ELR (cell line): ENCODE data around the gene FOXP1.
"Not testable (repeated sequence)": the region's sequence is repeated elsewhere in the genome, so short reads cannot be mapped to it uniquely, and the experiment has no call there.

Experiments used
- DNase-seq: peaks from one replicate; pipeline ENCODE4 v3.0.0-alpha.2; 2015; ENCODE audit warnings: low read depth

FOXP1 gene

DNA sequence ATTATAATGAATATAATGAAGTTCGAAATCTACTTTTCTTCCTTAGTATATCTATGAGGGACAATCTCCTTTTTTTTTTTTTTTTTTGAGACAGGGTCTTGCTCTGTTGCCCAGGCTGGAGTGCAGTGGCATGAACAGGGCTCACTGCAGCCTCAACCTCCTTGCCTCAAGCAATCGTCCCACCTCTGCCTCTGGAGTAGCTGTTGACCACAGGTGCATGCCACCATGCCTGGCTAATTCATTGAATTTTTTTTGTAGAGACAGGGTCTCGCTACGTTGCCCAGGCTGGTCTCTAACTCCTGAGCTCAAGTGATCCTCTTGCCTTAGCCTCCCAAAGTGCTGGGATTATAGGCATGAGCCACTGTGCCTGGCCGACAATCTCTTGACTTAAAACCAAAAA is 607.5 kb downstream of the FOXP1 start:
- DNase-seq, result not testable (repeated sequence)

DNA sequence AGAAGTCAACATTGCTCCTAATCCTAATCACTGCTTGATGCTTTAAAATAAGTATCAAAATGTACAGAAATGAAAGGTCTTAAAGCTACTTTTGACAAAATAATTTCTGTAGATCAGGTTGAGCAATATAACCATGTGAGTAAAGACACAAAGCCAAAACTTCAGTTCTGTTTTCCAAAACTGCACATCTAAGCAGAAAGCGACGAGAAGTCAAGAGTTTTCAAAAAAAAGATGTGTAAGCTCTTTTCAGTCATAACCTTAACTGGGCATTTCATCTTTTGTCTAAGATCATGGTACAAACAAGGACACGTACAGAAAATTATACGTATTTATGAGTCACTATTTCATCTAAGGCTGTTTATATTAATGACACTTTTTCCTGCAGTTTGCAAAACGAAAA is 608.8 kb downstream of the FOXP1 start:
- DNase-seq, result no peak

DNA sequence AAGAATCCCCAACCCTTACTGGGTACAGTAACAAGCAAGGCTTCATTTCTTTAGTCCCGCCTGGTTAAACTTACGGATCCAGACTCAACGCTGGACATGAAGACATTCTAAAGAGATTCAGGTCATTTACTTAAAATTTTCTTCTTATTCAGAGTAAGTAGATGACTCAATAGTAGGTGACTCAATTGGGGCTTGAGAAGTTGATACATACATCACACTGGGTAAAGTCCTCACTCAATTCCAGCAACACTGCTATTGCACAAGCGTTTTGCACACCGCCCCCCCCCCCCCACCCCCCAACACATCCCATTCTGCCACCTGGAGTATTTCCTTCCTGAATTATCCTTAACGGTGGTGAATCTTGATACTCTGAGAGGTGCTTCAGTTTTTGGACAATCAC is 610.0 kb downstream of the FOXP1 start:
- DNase-seq, result peak; percentile 64

DNA sequence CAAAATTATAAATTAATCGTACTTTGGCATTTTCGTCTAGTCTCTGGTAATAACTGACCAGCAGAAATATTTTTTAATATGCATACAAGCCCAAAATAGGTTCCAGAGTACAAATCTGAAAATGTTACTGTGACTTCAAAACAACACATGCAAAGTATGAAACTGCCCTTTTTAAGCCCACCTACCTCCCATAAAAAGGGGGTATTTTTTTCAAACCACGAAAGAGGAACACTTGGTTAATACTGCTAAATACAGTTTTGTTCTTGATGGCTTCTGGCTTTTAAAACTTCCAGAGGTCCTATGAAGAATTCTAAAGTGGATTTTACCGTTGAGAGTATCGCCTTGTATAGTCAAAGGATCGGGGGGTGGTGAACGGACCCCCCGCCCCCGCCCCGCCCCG is 610.7 kb downstream of the FOXP1 start:
- DNase-seq, result no peak

DNA sequence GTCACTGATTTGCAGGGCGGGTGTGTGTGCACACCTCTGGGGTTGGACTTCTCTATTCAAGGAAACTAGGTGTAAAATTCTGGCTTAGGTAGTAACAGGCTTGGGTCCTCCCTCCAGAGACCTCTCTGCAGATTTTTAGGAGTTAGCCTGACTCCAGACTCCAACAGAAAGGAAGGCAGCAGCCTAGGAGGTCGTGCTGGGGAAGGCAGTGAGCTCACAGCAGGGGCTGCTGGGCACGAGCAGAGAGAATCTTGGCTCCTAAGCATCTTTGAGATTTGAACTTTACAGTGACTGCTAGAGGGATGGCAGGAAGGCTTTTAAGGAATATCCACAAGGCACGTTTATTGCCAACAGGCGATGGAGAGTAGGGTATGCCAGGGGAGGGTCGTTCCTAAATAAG is 612.6 kb downstream of the FOXP1 start:
- no peak for DNase-seq

DNA sequence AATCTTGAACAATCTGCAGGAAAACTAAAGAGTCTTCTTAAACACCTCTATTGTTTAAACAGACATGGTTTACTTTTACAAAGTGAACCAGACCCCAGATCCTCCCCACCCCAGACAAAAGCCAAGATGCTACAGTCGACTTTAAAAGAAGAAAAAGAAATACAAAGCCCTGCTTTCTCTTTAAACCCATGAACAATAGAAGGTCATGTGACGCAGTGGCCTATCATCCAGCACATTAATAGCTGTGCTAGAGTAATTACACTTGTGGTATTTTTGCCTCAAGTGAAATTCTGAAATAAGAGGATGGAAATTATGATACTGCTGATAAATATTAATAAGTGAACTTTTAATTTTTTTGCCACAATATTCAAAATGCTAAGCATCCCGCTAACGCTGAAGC is 613.4 kb downstream of the FOXP1 start:
- DNase-seq, result no peak

DNA sequence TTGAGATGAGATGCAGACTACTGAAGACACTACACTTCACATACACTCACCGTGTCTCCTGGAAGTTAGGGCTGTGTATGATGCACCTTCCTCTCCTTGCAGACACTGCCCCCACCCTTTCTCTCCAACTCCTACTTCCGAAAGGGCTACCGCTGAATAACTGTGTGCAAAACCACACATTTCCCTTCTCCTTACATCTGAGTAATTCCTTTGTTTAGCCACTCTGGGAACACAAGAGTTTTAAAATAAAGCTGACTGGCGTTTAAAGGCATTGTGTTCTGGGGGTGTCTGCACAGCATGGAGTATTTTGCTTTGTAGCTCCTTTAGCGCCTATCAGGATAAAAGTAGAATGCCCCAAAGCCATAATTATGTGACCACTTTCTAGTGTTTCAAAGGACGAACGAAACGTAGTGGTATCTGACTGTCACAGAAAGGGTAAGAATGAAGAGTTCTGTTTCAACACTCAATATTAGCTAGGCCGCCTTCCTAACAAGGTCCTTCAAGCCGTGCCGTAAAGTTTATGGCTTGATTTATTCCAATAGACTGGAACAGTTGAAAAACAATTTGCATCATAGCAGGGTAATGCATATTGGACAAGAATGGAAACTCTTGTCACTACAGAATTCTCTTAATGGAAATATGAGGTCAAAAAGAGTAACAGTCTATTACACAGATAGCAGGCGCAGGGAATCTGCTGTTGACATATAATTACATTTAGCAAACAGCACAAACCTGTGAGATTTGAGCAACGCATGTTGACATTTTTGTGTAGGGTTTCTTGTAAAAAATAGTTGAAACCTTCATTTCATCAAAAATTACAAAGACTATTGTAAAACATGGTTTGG is 619.9 kb downstream of the FOXP1 start:
- DNase-seq, result no peak

DNA sequence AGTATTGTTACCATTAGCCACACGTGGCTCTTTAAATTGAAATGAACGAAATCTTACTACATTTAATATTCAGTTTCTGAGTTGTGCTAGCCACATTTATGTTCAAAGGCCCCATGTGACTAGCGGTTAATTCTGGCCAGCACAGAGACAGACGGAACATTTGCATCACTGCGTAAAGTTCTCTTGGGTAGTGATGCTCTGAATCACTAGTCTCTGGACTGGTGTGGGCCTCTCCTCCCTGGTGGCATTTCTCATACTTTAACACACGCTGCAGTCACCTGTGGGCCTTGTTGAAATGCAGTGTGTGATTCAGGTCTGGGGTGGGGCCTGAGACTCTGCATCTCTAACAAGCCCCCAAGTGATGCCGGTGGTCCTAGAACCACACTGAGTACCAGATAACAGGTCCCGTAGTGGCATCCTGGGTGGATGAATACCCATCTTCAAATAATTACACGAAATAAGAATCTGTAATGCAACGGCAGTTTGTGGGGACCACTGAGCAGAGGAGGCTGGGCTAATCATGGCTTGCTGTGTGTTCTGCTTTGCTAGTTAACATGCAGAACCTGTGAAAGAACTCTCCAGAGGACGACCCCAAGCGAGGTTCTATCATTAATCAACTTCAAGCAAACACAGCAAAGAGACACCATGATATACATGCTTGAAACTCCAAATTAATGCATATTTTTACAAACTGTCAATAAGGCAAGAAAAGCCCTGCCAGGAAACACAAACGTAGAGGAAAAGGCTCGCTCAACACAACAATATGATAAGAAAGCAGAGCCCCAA is 623.8 kb downstream of the FOXP1 start:
- DNase-seq, result no peak

DNA sequence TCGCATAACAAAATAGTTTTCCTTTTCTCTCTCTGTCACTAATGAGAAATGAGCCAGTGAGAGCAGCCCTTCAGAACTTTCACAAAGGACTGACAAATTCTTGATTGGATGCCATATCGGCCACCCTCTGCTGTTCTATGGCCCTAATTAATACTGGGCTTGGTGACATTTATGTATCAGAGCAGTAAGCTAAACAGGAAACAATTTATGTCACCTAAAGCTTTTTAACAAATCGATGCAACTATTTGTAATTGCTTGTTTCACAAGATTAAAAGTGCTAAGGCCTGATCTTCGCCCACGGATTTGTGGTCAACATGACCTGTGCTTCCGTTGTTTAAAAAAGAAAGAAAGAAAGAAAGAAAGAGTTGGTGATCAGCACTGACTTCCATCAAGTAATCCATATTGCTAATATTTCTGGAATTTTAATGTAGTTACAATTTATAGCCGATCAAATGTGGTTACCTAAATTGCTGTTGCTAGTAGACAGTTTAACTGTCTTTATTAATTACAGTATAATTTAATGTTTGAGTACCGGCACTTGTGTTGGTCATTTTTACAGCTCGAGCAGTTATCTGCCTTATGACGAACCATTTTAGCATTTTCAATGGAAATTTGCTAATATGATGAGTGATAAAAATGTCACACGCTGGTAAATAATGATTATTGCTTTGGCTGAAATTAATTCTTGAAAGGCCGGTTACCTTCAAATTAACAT is 631.3 kb downstream of the FOXP1 start:
- no peak for DNase-seq

DNA sequence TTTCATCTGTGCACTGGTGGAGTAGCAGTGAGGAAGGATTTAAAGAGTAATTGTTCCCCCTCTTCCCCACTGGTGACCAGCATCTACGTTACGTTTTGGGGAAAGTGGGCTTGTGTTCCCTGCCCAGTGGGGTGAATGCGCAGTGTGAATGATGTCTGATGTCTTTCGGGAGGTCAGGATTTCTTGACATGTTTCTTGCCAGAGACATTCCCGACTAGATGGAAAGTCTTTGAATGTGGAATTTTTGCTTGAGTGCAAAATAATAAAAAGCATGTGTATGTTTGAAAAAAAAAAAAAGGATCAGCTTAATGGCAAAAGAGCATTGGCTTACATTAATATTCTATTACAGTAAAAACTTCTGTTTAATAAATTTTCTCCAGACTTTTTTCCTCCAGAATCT is 632.2 kb downstream of the FOXP1 start:
- DNase-seq, result no peak

DNA sequence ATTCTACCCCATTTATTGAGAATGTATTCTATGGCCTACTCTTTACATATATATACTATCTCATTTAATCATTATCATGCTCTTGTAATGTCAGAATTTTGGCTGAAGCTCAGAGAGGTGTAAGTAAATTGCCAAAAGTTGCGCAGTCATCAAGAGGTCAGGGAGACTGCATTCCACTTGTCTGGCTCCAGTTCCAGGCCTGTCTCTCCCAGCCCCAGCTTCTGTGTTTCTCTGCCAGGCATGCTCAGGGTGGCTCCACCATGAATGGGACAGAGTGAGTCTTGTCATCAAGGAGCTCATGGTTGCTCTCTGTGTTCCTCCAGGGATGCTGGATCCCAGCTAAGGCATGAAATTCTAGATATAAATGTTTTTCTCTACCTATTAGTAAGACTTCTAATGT is 635.9 kb downstream of the FOXP1 start:
- DNase-seq, result no peak

DNA sequence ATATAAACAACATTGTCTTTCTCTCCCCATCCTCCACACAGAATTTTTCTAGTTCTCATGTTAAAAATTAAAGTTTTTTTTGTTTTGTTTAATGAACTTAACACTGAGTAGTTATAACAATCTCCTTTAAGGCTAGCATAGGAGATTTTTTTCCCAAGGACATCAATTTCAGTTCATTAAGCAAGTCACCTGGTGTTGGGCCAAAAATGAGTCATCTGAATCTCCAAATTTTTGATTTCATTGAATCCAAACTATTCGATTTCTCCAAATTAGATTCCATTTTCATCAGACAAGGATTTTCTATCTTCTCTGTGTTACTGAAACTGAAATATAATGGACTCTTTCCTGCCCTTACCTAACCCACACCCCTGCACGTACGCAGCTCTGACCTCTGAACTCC is 639.6 kb downstream of the FOXP1 start:
- DNase-seq, result no peak

DNA sequence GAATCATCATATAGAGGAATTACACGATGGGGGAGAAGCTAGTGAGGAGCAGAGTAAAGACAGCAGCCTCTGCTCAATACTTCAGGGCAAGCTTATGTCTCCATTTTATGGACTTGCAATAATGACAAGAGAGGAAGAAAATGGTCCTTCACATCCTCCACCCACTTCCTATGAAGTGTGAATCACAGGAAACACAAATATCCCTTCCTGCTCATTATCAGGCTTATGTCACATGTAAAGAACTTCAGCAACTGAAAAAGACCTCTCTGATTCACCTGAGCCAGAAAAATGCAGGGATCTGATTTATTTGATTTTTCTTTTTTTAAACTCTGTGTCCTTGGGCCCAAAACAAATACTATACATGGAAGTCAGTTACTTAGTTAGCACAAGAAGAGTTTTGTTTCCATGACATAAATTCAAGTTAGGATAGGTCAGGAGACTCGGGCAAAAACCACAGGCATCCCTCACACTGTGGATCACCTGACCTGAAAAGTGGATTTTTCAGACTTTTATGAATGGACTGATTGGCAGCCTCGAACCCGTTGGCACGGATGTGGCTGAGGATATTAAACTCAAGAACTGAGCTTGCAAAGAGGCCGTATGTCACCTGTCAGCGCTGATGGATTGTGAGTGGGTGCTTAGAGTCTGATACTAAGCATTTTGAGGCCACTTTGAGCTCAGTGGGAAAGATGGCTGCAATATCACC is 650.3 kb downstream of the FOXP1 start:
- peak; percentile 47 for DNase-seq

DNA sequence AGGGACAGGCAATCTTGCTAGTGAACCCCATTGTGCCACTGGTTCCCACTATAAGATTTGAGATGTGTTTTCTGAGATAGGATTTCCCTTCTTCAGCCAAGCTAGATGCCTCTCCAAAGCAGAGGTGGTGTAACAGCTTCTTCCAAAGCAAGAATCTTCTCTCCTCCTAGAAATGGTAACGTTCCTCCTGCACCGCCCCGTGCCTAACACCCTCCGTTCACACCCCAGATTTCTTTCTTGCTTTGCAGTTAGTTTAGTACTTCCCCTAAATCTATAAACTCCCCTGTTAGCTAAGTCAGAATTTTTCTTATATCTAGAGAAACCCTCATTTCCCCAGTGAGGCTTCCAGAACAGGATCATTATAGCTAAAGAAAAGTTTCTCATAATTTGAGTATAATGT is 653.5 kb downstream of the FOXP1 start:
- no peak for DNase-seq

DNA sequence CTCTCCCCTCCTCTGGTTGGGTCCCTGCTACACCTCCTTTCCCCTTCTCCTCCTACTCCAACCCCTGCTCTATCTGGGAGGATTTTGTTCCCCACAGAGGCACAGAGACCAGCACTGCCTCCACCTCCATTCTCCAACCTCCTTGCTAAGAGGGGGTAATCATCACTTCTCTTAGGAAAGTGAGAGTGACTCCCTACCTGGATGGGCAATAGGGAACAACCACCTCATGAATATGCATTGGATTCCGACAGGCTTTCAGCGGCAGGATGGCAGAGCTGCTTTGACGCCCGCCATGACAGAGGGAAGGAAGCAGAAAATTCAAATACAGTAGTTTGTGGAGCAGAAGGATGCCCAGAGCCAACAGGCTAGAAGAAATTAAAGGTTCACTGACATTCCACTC is 656.3 kb downstream of the FOXP1 start:
- no peak for DNase-seq

DNA sequence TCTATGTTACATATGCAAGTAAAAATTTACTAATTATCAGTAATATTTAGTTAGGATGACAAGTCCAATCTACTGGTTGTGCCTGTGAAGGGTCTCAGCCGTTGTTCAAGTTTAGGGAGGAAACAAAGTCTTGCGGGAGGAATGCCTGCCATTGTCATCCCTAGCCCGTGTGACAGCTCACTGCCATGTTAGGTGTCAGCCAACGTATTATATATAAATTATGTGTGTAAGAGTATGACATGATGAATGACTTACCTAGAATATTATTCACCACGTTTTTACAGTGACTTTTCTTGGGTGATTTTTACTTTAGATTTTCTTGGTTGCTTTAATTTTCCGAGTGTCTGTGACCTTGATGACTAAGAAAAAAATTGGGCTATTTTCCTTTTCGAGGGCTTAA is 656.7 kb downstream of the FOXP1 start:
- DNase-seq, result no peak

DNA sequence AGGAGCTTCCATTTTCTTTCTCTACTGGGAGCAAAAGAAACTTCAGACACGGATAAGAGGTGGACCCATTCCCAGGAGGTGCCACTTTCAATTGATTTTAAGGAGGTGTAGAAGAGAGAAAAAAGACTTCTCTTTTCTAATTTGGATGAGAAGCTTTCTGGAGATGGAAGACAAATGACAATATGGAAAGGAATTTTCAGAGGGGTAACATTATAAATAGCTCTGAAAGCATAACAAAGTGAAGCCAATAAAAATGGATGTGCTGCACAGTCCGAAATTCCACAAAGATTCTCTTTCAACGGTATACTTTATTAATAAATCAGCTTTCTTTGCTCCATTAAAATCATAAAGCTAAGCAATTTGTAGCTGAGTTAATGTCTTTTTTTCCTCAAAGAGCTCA is 663.9 kb downstream of the FOXP1 start:
- DNase-seq, result no peak

DNA sequence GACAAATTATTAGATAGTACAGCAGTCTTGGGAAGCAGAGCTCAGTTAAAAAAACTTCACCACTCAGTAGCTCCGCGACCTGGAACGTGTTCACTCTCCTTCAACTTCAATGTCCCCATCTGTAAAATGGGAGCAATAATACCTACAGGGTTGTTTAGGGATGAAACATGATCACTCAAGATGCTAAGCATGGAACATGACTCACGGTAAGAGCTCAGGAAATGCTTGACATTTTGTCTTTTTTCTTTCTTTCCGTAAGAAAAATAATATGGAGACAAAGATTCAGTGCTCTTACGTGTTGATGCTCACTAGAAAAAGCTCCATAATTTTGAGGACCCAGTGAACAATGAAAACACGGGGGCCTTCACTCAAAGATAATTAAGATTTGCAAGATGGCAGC is 664.4 kb downstream of the FOXP1 start:
- no peak for DNase-seq

DNA sequence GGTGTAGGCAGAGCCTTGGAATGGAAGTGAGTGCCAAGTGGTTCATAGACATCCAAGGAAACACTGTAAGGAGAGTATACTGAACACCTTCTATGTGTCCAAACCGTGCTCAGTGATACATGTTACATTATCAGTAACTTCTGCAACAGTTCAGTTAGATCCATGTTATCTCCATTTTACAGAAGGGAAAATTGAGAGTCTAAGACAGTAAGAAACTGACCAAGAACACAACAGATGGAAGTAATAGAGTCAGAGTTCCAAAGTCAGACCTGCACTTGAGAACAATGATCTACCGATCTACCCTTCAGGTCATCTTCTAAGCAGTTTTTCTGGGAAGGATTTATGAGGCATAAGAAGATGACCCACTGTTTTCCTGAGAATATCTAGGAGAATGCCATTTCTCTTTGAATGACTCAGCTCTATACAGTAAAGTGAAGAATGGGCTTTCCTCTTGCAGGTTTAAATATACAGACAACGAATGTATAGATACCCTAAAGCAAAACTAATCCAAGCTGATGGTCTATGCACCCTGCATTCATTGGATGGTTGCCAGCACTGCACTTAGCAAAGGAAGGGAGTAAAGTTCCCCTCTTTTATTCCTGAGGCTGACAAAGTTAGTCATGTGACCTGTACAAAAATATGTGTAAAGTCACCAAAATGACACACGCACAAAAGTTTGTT is 667.0 kb downstream of the FOXP1 start:
- no peak for DNase-seq

DNA sequence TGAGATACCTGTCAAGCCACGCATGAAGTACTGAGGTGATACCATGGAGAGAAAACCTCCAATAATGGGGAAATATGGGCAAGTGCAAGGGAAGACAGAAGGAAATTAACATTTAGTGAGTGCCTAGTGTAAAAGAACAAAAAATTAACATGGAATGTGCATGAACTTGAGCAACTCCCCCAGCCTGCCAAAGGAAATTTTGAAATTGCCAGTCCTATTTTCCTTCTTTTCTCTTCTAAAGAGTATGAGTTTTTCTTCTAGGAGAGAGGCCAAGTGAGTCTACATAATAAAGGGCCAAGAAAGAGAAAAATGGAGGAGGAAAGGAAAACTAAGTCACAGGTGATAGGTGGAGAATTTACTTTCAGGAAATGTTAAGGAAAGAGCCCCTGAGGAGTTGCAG is 668.7 kb downstream of the FOXP1 start:
- no peak for DNase-seq

DNA sequence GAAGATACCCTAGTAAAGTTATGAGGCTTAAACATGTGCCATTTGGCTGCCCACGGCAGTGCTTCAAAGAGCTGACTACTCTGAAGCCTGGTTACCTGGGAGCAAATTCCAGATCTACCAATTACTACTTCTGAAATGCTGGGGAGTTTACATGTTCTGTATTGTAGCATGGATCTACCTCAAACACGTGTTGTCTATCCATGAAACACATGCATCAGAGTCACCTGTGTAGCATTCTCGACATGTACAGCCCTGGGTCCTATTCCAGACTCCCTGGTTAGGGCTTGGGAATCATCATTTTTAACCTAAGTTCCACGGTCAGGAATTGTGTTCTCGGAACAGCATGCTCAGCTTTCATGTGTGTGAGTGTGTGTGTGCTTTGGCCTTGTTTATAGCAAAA is 671.8 kb downstream of the FOXP1 start:
- no peak for DNase-seq

DNA sequence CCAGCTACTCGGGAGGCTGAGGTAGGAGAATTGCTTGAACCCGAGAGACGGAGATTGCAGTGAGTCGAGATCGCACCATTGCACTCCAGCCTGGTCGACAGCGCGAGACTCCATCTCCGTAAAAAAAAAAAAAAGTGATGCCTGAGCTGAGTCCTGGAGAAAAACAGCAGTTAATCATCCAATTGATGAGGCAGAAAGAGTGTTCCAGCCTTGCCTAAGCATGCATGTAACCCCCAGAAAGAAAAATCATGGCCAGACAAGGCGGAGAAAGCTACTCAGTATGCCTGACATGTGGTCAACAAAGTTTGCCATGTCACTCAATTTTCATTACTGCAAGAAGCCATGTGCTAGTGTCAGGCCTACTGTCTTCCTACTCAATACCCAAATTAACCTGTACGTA is 678.0 kb downstream of the FOXP1 start:
- DNase-seq, result no peak
